Fibroblast of pulmonary artery (primary cell): ENCODE data around the gene GCN1.

Experiments used
- DNase-seq: peaks from one replicate; pipeline ENCODE4 v3.0.0-alpha.2; 2010; ENCODE audit warnings: low read depth
- H3K4me3 ChIP-seq: replicated peaks from 2 replicates; pipeline ENCODE4 v1.5.1; 2011; ENCODE audit warnings: low read depth, mild to moderate bottlenecking, control low read depth, low read length, moderate library complexity
- TF ChIP-seq, protein P1 (sequence below): IDR thresholded peaks from 2 replicates; pipeline ENCODE4 v1.5.1; 2011; ENCODE audit warnings: mild to moderate bottlenecking, control low read depth, low read length, inconsistent platforms; ENCODE audit errors: missing control alignments

The GCN1 gene

DNA sequence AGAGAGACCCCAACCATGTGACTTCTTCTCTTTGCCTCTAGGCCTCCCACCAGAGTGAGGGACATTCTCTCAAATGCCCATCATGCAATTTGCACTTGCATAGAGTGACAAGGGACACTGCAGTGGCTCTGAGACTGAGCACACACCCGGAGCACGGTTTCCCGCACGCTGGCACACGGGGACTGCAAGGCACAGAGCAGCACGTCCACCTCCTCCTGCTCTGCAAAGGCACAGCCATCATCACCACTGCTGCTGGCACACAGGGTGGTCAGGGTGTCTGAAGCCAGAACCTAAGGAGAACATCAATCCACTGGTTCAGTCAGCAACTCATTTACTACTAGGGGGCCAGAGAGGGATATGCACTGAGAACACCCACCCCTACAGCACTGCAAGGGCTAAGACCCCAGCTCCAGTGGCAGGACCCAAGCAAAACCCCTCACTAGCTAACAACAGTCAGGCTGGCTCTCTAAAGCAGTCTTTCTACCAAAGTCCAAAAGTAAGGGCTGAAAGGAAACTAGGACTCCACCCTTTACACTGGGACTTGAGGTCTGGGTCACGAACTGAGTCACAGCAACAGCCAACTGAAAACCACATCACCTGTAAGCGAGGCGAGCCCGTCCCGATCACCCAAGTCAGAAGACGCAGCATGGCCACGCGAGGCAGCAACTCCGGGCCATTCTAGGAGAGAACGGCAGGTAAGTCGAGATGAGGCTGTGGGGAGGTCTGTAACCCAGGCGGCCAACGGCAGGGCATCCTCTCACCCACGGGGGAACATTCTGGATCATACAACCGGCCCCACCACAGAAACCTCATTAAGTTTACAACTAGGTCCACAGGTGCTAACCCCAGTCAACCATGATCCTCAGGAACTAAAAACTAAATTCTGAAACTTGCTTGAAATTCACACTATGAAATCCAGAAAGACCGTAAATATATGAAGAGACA is 37.9 kb downstream of the GCN1 start:
- DNase-seq, result no peak
- no peak overlapping the region for H3K4me3 ChIP-seq
- TF ChIP-seq, protein P1, sequence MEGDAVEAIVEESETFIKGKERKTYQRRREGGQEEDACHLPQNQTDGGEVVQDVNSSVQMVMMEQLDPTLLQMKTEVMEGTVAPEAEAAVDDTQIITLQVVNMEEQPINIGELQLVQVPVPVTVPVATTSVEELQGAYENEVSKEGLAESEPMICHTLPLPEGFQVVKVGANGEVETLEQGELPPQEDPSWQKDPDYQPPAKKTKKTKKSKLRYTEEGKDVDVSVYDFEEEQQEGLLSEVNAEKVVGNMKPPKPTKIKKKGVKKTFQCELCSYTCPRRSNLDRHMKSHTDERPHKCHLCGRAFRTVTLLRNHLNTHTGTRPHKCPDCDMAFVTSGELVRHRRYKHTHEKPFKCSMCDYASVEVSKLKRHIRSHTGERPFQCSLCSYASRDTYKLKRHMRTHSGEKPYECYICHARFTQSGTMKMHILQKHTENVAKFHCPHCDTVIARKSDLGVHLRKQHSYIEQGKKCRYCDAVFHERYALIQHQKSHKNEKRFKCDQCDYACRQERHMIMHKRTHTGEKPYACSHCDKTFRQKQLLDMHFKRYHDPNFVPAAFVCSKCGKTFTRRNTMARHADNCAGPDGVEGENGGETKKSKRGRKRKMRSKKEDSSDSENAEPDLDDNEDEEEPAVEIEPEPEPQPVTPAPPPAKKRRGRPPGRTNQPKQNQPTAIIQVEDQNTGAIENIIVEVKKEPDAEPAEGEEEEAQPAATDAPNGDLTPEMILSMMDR, result no peak

DNA sequence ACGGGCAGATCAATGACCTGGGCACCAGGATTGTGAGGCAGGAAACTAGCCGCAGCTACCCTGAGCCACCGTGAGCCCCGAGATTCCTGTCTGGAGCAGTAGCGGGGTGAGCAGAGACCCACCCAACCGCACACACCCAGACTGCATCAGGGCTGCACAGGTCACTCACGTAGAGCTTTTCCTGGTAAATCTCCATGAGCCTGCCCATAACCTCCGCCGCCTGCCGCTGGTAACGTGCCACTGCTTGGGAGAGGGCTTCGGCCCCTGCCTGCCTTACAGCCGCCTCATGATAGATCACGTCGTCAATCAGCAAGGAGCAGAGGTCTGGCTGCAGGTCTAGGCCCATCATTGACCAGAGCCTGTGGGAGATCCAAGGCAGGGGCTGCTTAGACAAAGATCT is 39.4 kb downstream of the GCN1 start:
- no peak for DNase-seq
- TF ChIP-seq, protein P1, result no peak

DNA sequence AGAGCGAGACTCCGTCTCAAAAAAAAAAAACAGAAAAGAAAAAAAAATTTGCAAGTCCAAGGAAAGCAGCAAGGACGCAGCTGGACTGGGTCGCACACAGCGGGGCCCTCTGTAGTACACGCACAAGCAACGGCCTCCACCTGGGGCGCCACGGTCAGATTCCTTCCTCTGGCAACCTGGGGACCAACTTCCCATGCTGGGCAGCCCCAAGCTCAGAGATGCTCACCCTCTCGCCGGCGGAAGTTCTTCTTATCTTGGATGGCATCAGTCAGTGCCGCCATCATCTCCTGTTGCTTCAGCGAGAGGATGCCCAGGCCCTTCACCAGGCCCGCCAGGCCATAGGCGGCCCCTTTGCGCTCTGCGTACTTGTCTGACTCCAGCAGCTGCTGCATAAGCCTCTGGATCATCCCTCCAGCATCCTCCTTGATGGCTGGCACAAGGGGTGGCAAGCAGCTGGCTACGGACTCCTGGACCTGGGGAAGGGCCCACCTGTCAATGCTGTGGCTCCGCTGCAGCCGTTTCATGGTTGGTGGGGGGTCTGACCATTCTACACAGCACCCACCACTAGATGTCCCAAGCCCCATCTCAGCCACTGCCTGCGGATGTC is 43.5 kb downstream of the GCN1 start:
- TF ChIP-seq, protein P1, result no peak
- H3K4me3 ChIP-seq, result no peak overlapping the region
- no peak for DNase-seq

More for the DNA sequence above, 39.4 kb downstream of the GCN1 start:
- H3K4me3 ChIP-seq, result no peak overlapping the region

DNA sequence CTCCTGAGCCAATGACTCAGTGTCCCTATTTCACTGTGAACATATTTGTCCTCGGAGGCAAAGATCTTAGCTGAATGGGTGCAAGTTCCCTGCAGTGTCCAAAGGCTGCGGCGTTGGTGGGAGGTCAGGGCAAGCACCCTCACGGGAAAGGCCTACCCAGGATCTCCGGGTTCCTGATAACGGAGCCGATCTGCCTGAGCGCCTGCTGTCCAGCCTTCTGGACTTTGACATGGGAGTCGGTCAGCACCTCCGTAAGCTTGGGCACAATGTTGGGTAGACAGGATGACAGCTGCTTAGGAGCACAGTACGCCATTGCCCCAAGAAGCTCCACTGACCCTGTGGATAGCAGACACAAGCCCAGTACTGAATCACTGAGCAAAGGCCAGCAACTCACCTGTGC is 46.5 kb downstream of the GCN1 start:
- no peak for DNase-seq
- TF ChIP-seq, protein P1, result no peak
- H3K4me3 ChIP-seq, result no peak overlapping the region

DNA sequence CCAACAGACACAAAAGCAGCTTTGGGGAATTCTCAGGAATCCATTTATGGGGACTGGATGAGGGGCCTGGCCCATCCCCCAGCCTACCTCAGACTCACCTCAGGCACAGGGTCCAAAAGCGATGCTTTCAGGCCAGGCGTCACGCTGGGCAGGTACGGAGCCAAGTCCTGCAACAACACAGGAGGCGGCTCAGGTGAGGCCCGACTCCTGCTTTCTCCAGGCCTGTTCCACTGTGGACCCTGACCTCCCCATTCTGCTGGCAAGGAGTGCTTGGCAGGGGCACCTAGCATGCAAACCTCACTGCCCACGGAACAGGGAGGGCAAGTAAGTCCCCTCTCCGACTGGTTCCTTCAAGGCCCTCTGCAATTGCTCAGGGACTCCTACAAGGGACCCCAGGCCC is 49.4 kb downstream of the GCN1 start:
- no peak for DNase-seq
- TF ChIP-seq, protein P1, result no peak
- no peak overlapping the region for H3K4me3 ChIP-seq

DNA sequence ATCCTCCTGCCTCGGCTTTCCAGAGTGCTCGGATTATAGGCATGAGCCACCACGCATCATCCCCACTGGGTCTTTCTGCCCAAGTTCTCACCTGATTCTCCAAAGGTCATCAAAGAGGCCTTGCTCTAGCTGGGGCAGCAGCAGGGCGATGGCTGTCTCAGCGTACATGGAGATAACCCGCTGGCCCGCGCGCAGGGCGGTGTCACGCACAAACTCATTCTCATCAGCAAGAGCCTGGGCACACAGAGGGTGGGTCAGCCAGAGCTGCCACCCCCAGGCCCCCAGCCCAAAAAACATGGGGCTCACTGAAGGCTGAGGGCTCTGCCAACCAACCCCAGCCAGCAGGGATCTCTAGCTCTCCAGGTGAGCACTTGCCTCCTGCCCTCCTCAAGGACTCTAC is 50.3 kb downstream of the GCN1 start:
- H3K4me3 ChIP-seq, result no peak overlapping the region
- TF ChIP-seq, protein P1, result no peak
- no peak for DNase-seq
